Ishikawa (cell line): ENCODE results near the gene TYRP1.

Source experiments
- CREB1 ChIP-seq: IDR thresholded peaks from 2 replicates; pipeline ENCODE4 v1.6.1; 2012; ENCODE audit warnings: low read depth
- EGR1 ChIP-seq: IDR thresholded peaks from 2 replicates; pipeline ENCODE4 v1.6.1; 2012
- EP300 ChIP-seq: IDR thresholded peaks from 2 replicates; pipeline ENCODE4 v1.6.1; 2012; ENCODE audit warnings: borderline replicate concordance
- FOXM1 ChIP-seq: IDR thresholded peaks from 2 replicates; pipeline ENCODE4 v1.6.1; 2012; ENCODE audit warnings: low read depth, borderline replicate concordance
- MAX ChIP-seq: IDR thresholded peaks from 2 replicates; pipeline ENCODE4 v1.6.1; 2012
- NFIC ChIP-seq: IDR thresholded peaks from 2 replicates; pipeline ENCODE4 v1.6.1; 2012
- RAD21 ChIP-seq: IDR thresholded peaks from 2 replicates; pipeline ENCODE4 v1.6.1; 2012; ENCODE audit warnings: low read depth
- TAF1 ChIP-seq: IDR thresholded peaks from 2 replicates; pipeline ENCODE4 v1.6.1; 2012; ENCODE audit warnings: low read depth, mild to moderate bottlenecking
- TCF12 ChIP-seq: IDR thresholded peaks from 2 replicates; pipeline ENCODE4 v1.6.1; 2012; ENCODE audit warnings: low read depth
- TEAD4 ChIP-seq: IDR thresholded peaks from 2 replicates; pipeline ENCODE4 v1.6.1; 2012
- YY1 ChIP-seq: IDR thresholded peaks from 2 replicates; pipeline ENCODE4 v1.6.1; 2012; ENCODE audit warnings: low read depth
- TF ChIP-seq, protein P1 (sequence below): IDR thresholded peaks from 2 replicates; pipeline ENCODE4 v1.6.1; 2012; ENCODE audit warnings: low read depth, mild to moderate bottlenecking

DNA sequence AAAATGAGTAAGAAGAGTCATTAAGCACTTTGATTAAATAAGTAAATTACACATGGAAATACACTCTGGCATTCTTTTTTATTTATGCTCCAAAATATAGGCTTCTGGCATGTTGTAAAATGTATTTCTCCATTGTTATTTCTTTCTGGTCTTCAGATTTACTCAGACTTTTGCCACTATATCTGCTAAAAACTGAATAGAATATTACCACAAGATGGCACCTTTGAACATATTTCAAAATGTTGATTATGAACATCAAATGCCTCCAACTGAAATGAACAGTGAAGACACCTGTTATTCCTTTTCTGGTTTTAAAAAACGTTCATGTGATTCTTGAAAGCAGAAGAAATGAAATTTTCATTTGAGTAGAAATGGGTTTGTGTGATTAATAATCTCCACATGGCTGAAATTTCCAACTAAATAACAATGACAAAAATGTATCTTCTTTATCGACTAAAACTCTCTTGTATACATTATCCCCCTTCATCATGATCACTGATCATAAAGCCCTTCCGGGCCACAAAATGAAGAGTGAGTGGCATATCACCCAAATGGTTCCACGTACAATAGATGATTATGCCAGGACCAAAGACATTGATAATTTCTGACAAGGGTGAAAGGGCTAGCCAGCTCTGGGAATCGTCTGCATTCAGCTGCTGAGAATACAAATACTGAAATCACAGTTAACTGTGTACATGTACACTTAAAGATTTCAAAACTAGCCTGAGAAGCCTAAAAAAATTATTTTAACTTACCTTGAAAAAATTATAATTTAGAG, 23.8 kb downstream of the TYRP1 start:
- TF ChIP-seq CREB1 (no peak), RAD21 (no peak), YY1 (no peak), TAF1 (no peak), EGR1 (no peak), EP300 (no peak), FOXM1 (no peak), TCF12 (no peak), TEAD4 (no peak), NFIC (no peak), MAX (no peak)
- TF ChIP-seq, protein P1, sequence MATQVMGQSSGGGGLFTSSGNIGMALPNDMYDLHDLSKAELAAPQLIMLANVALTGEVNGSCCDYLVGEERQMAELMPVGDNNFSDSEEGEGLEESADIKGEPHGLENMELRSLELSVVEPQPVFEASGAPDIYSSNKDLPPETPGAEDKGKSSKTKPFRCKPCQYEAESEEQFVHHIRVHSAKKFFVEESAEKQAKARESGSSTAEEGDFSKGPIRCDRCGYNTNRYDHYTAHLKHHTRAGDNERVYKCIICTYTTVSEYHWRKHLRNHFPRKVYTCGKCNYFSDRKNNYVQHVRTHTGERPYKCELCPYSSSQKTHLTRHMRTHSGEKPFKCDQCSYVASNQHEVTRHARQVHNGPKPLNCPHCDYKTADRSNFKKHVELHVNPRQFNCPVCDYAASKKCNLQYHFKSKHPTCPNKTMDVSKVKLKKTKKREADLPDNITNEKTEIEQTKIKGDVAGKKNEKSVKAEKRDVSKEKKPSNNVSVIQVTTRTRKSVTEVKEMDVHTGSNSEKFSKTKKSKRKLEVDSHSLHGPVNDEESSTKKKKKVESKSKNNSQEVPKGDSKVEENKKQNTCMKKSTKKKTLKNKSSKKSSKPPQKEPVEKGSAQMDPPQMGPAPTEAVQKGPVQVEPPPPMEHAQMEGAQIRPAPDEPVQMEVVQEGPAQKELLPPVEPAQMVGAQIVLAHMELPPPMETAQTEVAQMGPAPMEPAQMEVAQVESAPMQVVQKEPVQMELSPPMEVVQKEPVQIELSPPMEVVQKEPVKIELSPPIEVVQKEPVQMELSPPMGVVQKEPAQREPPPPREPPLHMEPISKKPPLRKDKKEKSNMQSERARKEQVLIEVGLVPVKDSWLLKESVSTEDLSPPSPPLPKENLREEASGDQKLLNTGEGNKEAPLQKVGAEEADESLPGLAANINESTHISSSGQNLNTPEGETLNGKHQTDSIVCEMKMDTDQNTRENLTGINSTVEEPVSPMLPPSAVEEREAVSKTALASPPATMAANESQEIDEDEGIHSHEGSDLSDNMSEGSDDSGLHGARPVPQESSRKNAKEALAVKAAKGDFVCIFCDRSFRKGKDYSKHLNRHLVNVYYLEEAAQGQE, result no peak
